Measurements from ENCODE around the gene ANKH.
A peak's percentile ranks its signal among the peaks of the same experiment; 100 is the strongest.

The ANKH gene

DNA sequence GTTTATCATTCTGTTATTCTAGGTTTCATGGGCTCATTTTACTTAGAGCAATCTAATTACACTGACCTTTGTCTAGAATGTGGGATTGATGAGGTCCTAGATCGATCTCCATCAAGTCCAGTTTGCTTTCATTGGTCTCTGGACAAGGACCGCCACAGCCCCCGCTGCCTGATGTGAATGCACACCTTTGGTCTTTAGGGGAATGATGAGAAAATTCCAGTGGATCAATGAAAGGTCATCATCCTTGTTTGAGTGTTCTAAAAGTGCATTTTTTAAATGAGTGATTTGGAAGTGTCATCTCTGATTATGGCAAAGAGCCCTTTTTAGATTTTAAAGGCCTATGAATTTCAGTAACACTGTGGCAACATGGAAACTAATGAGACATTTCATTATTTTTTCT is 2.2 kb upstream of the ANKH start:
- H3K4me3 Mint-ChIP-seq, result peak overlapping the region; percentile 40
- CTCF ChIA-PET, result interaction anchor here (1.1 to 1.6 kb wide), 4 partner anchors 119 to 132 kb away, joined by 3 to 5 read pairs (median 3); no protein-coding TSS in a partner anchor
- no peaks in the 10 kb centered on the region for H3K36me3 Mint-ChIP-seq
- no peak for DNase-seq
- peaks cover 6% of the 10 kb centered on the region for H3K27me3 Mint-ChIP-seq
- H3K27ac Mint-ChIP-seq, result peak overlapping the region; percentile 15
- H3K9me3 Mint-ChIP-seq, result no peaks in the 10 kb centered on the region
- H3K4me1 Mint-ChIP-seq, result peaks cover 27% of the 10 kb centered on the region

DNA sequence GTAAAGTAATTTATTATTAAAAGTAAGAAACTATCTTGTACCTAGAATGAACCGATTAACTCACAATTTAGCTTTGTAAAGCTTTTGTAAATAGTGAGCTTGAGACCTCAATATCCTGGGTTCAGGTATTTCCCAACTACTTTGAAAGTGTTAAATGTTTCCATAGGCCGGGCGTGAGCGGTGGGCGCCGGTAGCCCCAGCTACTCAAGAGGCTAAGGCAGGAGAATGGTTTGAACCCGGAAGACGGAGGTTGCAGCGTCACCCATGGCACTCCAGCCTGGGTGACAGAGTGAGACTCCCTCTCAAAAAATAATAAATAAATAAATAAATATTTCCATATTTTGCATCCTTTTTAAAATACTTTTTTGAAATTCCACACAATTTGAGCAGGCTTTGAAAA is 1.5 kb upstream of the ANKH start:
- CTCF ChIA-PET, result interaction anchor here (1.1 to 1.6 kb wide), 5 partner anchors 119 to 148 kb away, joined by 3 to 5 read pairs (median 3); no protein-coding TSS in a partner anchor
- peak overlapping the region; percentile 81 for H3K4me3 Mint-ChIP-seq

DNA sequence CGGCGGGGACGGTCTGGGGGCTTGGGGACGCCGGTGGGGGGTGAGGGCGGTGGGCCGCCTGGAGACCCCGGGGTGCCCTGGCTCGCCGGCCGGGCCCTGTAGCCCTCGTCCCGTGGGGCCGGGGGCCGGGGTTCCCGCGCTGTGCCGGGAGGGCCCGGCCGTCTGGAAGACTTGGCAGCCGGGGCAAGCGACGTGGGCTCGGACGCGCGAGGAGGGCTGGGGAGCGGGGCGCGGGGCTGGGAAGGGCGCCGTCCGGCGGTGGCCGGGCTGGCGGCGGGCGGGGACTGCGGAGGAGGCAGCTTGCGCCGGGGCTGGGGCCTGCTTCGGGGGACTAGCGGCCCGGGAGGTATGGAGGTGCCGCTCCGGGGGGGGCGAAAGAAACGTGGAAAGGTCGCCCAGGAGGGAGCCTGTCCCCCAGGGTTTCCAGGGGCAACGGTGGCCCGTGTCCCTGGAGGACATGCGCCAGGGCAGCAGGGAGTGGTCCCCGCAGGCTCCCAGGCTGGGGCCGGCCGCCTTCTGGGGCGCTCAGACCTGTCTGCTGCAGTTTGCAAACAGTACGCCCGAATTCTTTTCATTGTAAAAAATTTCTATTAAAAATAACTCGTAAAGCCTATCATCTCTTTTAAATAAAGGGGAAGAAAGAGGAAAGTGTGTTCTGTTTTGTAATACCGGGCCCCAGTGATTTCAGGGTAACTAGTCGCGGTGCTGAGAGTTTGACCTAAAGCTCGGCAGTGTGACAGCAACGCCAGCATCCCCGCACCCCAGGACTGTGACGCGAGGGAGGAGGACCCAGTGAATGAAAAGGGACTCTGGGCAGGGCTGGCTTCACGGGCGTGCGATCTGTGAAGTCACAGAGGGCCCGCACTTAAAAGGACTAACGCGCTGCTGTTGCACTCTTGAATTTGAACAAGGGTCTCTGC is 752 bp upstream of the ANKH start:
- H3K27me3 Mint-ChIP-seq, result no peaks in the 10 kb centered on the region
- H3K36me3 Mint-ChIP-seq, result peaks cover 4% of the 10 kb centered on the region
- H3K4me1 Mint-ChIP-seq, result peaks cover 33% of the 10 kb centered on the region
- peak overlapping the region; percentile 91 for H3K27ac Mint-ChIP-seq
- H3K4me3 Mint-ChIP-seq, result peak overlapping the region; percentile 81
- no peaks in the 10 kb centered on the region for H3K9me3 Mint-ChIP-seq
- DNase-seq, result peak; percentile 80
- CTCF ChIA-PET, result interaction anchor here (1.1 to 1.3 kb wide), 3 partner anchors 63 to 147 kb away, joined by 3 to 4 read pairs (median 3); no protein-coding TSS in a partner anchor

More for the DNA sequence above, 1.5 kb upstream of the ANKH start:
- H3K27me3 Mint-ChIP-seq, result no peaks in the 10 kb centered on the region
- H3K27ac Mint-ChIP-seq, result peak overlapping the region; percentile 91
- peaks cover 29% of the 10 kb centered on the region for H3K4me1 Mint-ChIP-seq
- H3K9me3 Mint-ChIP-seq, result no peaks in the 10 kb centered on the region
- DNase-seq, result peak; percentile 28
- H3K36me3 Mint-ChIP-seq, result no peaks in the 10 kb centered on the region

DNA sequence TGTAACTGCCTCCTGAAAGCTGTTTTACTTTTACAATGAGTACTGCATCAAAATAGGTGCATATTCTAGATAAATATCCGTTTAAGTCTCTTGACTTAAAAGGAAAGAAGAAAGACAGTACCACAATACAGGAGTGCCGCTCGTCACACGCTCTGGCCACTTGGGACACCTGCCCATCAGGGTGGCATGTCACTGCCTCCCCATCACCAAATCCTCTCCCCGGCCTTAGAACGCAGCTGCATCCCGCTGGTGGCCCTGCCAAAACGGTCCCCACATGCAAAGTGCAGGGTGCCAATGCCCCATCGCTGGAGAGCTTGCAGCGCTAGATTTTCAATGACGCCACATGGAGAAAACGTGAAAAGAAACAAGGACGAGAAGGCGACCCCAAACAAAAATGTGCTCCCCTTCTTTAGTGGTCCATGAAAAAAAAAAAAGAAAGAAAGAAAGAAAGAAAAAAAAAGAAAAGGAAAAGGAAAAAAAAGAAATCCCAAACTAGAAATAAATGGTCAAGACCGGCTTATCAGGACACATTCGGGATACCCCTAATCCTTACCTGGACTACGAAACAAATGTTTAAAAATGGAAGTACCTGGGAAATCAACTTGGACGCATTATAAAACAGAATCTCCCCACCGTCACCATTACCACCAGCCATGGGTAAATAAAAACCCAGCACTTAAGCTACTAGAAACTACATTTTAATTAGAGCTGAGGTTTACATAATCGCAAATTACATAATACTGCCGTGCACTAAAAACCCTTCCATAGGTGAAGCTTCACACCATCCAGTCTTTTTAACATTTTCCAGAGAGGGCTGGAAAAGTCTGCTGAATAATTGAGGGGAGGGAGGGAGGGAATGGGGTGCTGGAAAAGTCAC is 1.0 kb downstream of the ANKH start:
- DNase-seq, result peak; percentile 74
- no peaks in the 10 kb centered on the region for H3K9me3 Mint-ChIP-seq
- peak overlapping the region; percentile 86 for H3K27ac Mint-ChIP-seq
- H3K4me1 Mint-ChIP-seq, result peaks cover 33% of the 10 kb centered on the region
- peaks cover 4% of the 10 kb centered on the region for H3K36me3 Mint-ChIP-seq
- H3K27me3 Mint-ChIP-seq, result no peaks in the 10 kb centered on the region
- CTCF ChIA-PET, result interaction anchor here (1.0 to 2.5 kb wide), 7 partner anchors 8 to 163 kb away, joined by 3 to 25 read pairs (median 5); no protein-coding TSS in a partner anchor
- H3K4me3 Mint-ChIP-seq, result peak overlapping the region; percentile 92

DNA sequence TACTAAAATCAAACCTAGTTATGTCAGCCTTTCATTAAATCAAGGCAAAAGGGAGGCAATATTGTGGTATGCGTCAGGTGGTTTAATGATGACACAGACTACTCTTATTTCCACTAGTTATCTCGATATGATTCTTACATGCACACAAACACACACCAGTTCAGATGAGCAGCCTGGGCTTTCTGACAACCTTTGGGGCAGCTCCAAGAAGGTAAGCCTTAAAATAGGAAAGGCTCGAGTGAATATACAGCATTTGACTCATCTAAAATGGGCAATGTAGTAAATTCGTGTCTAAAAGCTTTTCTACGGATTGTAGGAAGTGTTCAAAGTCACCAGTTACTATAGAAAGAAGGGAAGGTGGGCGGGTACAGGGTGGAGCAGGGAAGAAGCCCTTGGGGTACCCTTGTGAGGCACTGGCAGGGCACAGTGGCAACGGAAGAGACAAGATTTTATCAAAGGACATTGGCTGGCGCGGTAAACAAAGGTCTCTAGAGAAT is 1.9 kb downstream of the ANKH start:
- no peaks in the 10 kb centered on the region for H3K9me3 Mint-ChIP-seq
- H3K36me3 Mint-ChIP-seq, result peaks cover 4% of the 10 kb centered on the region
- CTCF ChIA-PET, result interaction anchor here (1.4 to 2.5 kb wide), 4 partner anchors 7 to 143 kb away, joined by 4 to 25 read pairs (median 8); no protein-coding TSS in a partner anchor
- no peak for DNase-seq
- peaks cover 33% of the 10 kb centered on the region for H3K4me1 Mint-ChIP-seq
- peak overlapping the region; percentile 86 for H3K27ac Mint-ChIP-seq
- no peaks in the 10 kb centered on the region for H3K27me3 Mint-ChIP-seq
- peak overlapping the region; percentile 92 for H3K4me3 Mint-ChIP-seq

DNA sequence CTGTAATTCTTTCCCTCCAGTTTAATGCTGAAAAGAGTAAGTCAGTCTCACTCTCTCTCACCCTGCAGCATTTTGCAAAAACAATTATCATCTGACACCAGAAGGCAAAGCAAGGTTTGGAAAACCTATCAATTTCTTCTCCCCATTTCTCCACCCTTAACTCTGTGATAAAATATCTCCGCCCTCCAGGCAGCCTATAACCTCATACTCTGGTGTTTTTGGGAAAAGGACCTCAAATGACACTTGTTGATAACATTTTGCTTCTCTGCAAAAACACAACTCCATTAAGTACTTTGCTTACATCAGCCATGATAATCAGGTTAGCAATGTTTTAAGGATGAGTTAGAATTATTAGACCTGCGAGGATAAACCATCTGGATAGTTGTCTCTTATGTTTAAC is 2.3 kb downstream of the ANKH start:
- H3K4me1 Mint-ChIP-seq, result peaks cover 31% of the 10 kb centered on the region
- H3K4me3 Mint-ChIP-seq, result peak overlapping the region; percentile 92
- no peaks in the 10 kb centered on the region for H3K27me3 Mint-ChIP-seq
- peak overlapping the region; percentile 86 for H3K27ac Mint-ChIP-seq
- no peak for DNase-seq
- CTCF ChIA-PET, result interaction anchor here (1.1 to 2.5 kb wide), 3 partner anchors 134 to 161 kb away, joined by 3 to 10 read pairs (median 7); no protein-coding TSS in a partner anchor
- H3K9me3 Mint-ChIP-seq, result no peaks in the 10 kb centered on the region
- peaks cover 4% of the 10 kb centered on the region for H3K36me3 Mint-ChIP-seq

DNA sequence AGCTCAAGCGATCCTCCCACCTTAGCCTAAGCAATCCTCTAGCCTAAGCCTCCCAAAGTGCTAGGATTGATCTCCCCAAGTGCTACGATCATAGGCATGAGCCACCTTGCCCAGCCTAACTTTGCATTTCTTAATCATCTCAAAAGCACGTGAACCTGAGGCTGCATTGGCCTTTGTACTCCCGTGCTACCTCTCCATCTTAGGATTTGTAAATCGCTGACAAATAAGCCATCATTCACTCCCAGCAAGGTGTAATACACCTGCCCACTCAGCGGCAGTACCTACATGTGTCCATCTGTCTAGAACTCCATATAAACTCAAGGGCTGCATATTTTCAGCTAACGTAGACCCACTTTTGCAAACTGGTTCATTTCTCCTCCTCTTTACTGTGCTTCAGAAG is 2.8 kb downstream of the ANKH start:
- Mint-ChIP-seq H3K4me1 (peaks cover 30% of the 10 kb centered on the region), H3K27ac (no peak overlapping the region), H3K36me3 (peaks cover 4% of the 10 kb centered on the region), H3K4me3 (no peak overlapping the region), H3K27me3 (no peaks in the 10 kb centered on the region), H3K9me3 (no peaks in the 10 kb centered on the region)
- CTCF ChIA-PET, result interaction anchor here (1.1 to 2.5 kb wide), 4 partner anchors 106 to 160 kb away, joined by 3 to 10 read pairs (median 5); no protein-coding TSS in a partner anchor
- no peak for DNase-seq

DNA sequence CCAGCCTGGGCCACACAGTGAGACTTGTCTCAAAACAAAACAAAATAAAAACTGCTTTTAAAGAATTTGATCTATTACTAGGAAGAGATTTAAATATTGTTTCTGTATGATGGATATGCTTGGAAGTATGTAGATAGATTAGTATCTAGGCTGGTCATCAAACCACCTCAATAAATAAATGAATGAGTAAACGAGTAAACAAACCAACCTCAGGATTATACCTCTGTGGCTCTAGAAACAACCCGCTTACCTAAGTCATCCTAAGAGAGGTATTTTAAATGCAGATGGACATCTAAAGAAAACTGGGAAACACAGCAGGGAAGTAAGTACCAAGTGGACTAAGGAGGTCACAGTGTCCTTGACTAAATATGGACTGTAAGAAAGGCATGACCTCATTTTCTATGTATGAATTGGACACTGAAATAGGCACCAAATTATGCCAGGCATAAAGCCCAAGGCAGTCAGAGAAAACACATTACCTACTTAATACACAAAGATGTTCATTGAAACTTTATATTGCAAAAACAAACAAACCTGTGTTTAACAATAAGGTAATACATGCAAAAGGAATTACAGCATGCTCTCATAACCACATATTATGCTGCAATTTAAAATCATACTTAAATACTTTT is 7.3 kb downstream of the ANKH start:
- H3K36me3 Mint-ChIP-seq, result peaks cover 4% of the 10 kb centered on the region
- no peak overlapping the region for H3K27ac Mint-ChIP-seq
- H3K4me3 Mint-ChIP-seq, result no peak overlapping the region
- no peak for DNase-seq
- H3K27me3 Mint-ChIP-seq, result no peaks in the 10 kb centered on the region
- CTCF ChIA-PET, result no interaction called here
- H3K4me1 Mint-ChIP-seq, result peaks cover 13% of the 10 kb centered on the region
- no peaks in the 10 kb centered on the region for H3K9me3 Mint-ChIP-seq

DNA sequence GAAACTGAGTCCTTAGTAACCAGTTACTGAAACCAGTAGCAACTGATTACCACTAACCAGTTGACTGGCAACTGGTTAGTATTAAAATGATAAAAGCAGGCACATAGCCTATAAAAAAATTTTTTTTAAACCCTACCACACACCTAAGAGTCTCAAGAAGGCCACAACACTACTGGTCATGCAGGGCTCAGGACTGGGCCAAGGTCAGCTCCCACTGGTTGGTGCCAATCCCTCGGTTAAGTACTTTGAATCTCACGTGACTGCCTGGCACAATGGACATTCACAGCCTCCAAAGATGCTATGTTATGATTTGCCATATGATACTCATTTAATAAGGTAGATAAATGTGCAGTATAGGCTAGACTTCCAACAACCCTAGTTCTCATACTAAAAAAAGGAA is 8.5 kb downstream of the ANKH start:
- Mint-ChIP-seq H3K4me1 (peaks cover 6% of the 10 kb centered on the region), H3K27me3 (no peaks in the 10 kb centered on the region), H3K4me3 (no peak overlapping the region), H3K36me3 (peaks cover 4% of the 10 kb centered on the region), H3K9me3 (no peaks in the 10 kb centered on the region), H3K27ac (no peak overlapping the region)
- no peak for DNase-seq
- CTCF ChIA-PET, result no interaction called here

DNA sequence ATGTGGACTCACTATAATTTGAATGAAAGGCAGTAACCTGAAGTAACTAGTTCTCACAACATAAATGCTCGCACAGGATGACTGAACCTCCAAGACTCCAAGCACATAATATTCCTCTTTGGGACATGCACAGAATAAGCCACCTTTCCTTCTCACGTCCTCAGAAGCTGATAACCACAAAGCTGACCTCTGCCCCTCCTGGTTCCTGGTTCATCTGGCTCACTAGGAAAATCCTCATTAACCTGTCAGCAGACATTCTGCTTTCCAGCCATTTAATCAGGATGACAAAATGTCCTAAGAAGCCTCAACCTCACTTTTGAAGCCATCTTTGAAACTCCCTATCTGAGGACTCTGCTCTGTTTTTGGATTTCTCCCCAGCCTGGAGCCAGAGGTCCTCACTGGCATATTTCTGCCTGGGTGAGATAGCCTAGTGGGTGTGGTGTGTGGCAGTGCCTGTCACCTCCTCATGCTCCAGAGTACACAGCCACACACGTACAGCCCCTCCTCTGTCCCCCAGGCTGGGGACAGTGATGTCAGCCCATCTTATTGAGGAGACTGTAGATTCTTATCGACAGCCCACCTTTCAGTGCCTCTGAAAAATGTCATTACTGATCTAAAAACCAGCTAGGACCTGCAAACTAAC is 10.3 kb downstream of the ANKH start:
- Mint-ChIP-seq H3K9me3 (no peaks in the 10 kb centered on the region), H3K27ac (no peak overlapping the region), H3K36me3 (no peaks in the 10 kb centered on the region), H3K27me3 (no peaks in the 10 kb centered on the region), H3K4me3 (no peak overlapping the region), H3K4me1 (peaks cover 2% of the 10 kb centered on the region)
- CTCF ChIA-PET, result interaction anchor here (1.5 kb wide), 1 partner anchor 142 kb away, joined by 3 read pairs; no protein-coding TSS in a partner anchor
- no peak for DNase-seq

DNA sequence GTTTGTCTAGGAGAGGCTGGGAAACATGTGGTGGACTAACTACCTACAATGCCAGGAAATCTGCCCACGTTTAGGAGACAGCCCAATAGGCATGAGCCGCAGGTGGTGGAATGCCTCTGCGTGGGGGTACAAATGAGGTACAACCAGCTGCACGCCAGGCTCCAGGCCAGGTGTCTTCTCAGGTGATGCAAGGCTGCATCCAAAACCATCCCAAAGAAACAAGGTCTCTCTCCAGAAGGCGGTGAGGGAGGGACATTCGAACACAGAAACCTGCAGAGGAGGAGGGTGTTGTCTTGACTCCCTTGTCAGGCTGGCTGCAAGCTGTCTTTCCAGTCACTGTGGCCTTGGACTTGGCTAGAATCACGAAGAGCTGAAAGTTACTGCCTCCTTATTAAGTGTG is 11.6 kb downstream of the ANKH start:
- Mint-ChIP-seq H3K27ac (no peak overlapping the region), H3K36me3 (no peaks in the 10 kb centered on the region), H3K27me3 (no peaks in the 10 kb centered on the region), H3K4me3 (no peak overlapping the region), H3K4me1 (peaks cover 4% of the 10 kb centered on the region), H3K9me3 (no peaks in the 10 kb centered on the region)
- CTCF ChIA-PET, result no interaction called here
- no peak for DNase-seq

DNA sequence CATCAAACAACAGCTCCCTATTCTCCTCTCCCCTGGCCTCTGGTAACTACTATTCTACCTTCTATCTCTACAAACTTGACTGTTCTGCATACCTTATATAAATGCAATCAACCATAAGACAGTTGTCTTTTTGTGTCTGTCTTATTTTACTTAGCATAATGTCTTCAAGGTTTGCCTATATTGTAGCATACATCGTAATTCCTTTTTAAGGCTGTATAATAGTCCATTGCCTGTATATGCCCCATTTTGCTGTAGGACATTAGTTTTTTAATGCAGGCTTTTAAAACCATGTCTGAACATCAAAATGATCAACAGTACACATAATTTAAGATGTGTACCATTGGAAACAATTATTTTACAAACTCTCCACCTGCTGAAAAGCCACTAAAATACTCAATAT is 12.4 kb downstream of the ANKH start:
- no peaks in the 10 kb centered on the region for H3K9me3 Mint-ChIP-seq
- CTCF ChIA-PET, result no interaction called here
- H3K4me1 Mint-ChIP-seq, result peaks cover 8% of the 10 kb centered on the region
- no peak overlapping the region for H3K27ac Mint-ChIP-seq
- no peaks in the 10 kb centered on the region for H3K27me3 Mint-ChIP-seq
- no peaks in the 10 kb centered on the region for H3K36me3 Mint-ChIP-seq
- H3K4me3 Mint-ChIP-seq, result no peak overlapping the region
- no peak for DNase-seq

DNA sequence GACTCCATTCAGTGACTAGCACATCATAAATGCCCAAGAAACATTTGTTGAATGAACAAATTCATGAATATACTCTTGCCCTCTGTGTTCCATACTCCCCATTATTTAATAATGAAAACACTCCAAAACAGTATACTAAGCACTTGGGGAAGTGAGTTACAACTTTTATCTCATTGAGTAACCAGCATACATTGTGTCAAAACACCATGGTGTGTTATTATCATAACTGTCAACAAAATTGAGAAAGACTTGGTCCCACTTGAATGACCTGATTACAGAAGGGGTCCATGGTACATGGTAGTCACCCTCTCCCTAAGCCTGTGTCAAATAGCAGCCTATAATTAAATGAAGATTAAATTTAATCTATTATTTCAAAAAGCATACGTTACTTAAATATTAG is 16.2 kb downstream of the ANKH start:
- H3K4me1 Mint-ChIP-seq, result peaks cover 6% of the 10 kb centered on the region
- no peak for DNase-seq
- CTCF ChIA-PET, result no interaction called here
- H3K9me3 Mint-ChIP-seq, result no peaks in the 10 kb centered on the region
- H3K27me3 Mint-ChIP-seq, result no peaks in the 10 kb centered on the region
- no peak overlapping the region for H3K4me3 Mint-ChIP-seq
- H3K27ac Mint-ChIP-seq, result no peak overlapping the region
- H3K36me3 Mint-ChIP-seq, result no peaks in the 10 kb centered on the region

Measured in activated naive CD4-positive, alpha-beta T cell treated with anti-CD3 and anti-CD28 coated beads, Interleukin-2, amount 10 ng/mL, durations not matched to agents 7 days and 5 days (primary cell).